SH-SY5Y (cell line): ENCODE results near the gene ICAM4.

ENCODE experiments used
- GATA2 ChIP-seq: IDR thresholded peaks from 2 replicates; pipeline ENCODE4 v1.6.1; 2011; ENCODE audit warnings: mild to moderate bottlenecking, low read depth, low read length
- GATA3 ChIP-seq: IDR thresholded peaks from 2 replicates; pipeline ENCODE4 v1.6.1; 2011; ENCODE audit warnings: low read depth, mild to moderate bottlenecking, low read length, moderate library complexity

DNA sequence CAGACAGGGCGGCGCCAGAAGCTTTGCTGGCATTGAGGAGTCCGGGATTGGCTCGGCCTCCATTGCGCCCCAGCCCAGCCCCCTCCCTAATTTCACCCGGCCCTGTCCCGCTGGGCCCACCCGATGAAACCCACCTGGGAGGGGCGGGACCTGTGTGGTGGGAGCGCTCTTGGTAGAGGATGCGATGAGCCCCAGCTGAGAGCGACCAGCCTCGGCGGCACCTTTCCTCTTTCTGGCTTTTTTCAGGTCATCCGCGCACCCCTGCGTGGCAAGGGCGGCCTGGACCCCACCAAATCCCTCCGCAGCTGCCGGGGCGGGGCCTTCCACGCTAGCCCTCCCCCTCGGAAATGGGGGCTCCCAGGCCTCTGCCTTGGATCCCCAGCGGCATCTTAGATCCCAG lies 22.7 kb downstream of the ICAM4 start, which contains the start of gene ZGLP1:
- TF ChIP-seq GATA3 (no peak), GATA2 (no peak)
